Measurements from ENCODE around the gene CDIP1.

- TF ChIP-seq CTCF (conservative IDR thresholded peaks at IDR 0.05) (no peak), ZFX (IDR thresholded peaks at IDR 0.05) (no peak)
Observed at GRCh38 chr16:4557973-4558372, 19.4 kb upstream of the CDIP1 start.
